Uterus (tissue), 2 donors: ENCODE measurements around the gene ELP4.

Experiments used
- CTCF ChIP-seq, 4 experiments: fragments of 200-600 bp in 2 of 4; fragments of 450-650 bp in 2 of 4; sonication (generic) in 2 of 4; IDR thresholded peaks; one replicate each; pipeline ENCODE4 v1.5.1; 2016 to 2019; ENCODE audit warnings: antibody characterized with exemption in 4 of 4, mild to moderate bottlenecking in 2 of 4, moderate library complexity in 1 of 4
- POLR2A ChIP-seq, 2 donors: fragments of 450-650 bp; IDR thresholded peaks; one replicate each; pipeline ENCODE4 v1.6.1; 2016; ENCODE audit warnings: antibody characterized with exemption in 2 of 2, mild to moderate bottlenecking in 1 of 2, moderate library complexity in 1 of 2

GRCh38 chr11:31480930-31481329 is 28.6 kb upstream of the ELP4 start:
- no peak for TF ChIP-seq CTCF (IDR thresholded peaks at IDR 0.05)
- no peak for TF ChIP-seq POLR2A (IDR thresholded peaks at IDR 0.05)
